CD4-positive, alpha-beta T cell treated with Interleukin-4 for 1 hour (primary cell): ENCODE results near the gene GRPEL1.

Experiments used
- DNase-seq, 2 donors: peaks; one replicate each; pipeline ENCODE4 v3.0.0-alpha.2; 2020 to 2022

GRPEL1 gene

DNA sequence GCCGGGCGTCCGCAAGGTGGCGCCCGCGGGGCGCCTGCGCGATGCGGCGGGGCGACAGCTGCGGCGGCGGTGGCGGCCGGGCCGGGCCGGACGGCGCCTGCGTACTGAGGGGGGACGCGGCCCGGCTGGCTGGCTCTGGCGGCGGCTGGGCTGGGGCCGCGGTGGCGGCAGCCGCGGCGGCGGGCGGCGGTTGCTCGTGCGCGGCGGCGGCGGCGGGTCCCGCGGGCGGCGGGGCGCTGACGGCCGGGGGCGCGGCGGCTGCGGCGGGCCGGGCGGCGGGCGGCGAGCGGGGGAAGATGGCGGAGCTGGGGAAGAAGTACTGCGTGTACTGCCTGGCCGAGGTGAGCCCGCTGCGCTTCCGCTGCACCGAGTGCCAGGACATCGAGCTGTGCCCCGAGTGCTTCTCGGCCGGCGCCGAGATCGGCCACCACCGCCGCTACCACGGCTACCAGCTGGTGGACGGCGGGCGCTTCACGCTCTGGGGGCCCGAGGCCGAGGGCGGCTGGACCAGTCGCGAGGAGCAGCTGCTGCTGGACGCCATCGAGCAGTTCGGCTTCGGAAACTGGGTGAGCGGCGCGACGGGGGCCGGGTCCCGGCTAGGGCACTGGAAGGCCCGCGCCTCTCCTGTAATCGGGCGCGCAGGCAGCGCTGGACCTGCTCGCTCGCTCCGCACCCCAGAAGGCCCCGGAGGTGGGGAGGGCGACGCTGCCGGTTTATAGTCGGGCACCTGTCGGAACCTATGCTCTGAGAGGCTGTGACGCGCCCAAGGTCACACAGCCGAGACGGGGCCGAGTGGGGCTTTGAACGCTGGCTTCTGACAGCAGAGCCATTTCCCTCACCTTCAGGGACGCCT, 24.4 kb downstream of the GRPEL1 start, which contains the start of gene TADA2B:
TSS of gene TADA2B (plus strand) at position 89 of the 853 bp plus-strand sequence. CDS start at position 297, 208 bp downstream.
- DNase-seq, result peak; percentile 61 to 65

DNA sequence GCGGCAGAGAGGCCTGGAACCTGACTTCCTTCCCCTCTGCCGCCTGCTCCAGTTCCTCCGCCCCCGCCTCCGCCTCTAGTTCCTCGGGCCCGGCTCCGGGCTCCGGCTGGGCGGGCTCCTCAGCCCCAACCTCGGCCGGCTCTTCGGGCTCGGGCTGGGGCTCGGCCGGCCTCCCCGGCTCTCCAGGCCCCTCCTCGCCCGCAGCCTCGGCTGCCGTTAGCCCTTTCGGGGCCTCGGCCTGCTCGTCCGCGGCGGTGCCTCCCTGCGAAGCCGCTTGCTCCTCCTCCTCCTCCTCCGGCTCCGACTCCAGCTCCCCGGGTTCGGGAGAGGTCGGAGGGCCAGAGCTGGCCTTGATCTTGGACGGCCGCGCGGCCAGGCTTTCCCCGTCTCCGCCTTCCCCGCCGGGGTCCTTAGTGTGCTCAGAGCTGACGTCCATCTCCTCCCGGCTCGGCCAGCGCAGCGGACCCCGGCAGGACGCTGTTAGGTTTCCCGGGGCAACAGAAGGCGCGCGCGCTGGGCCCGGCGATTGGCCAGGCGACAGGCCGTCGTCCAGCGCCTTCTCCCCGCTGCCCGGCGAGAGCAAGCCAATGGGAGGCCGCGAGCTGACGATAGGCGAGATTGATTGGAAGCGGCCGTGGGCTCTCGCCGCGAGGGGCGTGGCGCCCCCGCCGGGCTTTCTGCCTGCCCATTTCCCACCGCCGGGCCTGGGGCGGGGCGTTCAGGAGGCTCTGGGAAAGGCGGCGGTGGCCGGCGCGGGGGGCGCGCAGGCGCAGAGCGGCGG, 25.2 kb downstream of the GRPEL1 start:
- DNase-seq, result peak; percentile 95

DNA sequence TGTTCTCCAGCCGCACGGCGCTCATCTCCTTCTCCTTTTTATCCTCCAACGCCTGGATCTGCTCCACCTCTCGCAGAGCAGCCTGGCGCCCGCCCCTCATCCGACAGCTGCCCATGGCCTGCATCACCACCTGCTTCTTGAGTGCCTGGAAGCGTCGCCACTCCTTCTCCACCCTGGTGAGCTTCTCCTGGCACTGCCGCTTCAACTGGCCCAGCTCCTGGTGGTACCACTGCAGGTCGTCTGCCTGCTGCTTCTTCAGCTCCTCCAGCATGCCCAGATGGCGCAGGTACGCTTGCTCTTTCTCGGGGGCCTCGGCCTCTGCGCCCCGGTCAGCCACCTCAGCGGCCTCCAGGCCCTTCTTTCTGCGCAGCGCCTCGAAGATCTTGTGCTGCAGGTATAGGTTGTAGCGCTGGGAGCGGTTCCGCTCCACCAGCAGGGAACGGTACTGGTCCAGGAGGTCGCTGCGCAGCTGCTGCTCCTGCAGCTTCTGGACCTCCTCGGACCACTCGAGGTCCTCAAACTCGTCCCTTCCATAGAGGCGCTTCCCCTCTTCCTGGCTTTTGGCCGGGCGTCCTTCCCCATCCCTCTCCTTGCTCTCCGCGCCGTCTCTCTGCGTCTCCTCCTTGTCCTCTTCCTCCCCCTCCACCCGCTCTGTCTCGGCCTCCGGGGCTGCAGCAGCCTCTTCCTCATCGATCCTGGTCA, 25.9 kb downstream of the GRPEL1 start:
- DNase-seq, result no peak

DNA sequence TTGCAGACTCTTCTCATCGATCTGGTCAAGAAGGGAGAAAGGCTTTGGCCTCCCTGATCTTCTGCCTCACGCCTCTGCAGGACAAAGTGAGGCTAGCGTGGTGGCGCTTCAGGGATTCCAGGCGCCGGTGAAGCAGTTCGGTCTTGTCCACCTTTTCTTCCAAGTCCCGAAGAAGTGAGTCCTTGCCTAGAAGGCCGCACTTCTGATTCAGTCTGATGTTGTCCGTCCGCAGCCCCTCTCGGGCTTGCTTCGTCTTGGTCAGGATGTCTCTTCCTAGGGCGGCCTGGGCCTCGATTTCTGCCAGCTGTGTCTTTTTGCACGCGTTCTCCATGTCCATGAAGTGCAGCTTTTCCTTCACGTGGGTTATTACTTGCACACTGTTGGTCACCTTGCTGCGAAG, 26.6 kb downstream of the GRPEL1 start:
- DNase-seq, result no peak

DNA sequence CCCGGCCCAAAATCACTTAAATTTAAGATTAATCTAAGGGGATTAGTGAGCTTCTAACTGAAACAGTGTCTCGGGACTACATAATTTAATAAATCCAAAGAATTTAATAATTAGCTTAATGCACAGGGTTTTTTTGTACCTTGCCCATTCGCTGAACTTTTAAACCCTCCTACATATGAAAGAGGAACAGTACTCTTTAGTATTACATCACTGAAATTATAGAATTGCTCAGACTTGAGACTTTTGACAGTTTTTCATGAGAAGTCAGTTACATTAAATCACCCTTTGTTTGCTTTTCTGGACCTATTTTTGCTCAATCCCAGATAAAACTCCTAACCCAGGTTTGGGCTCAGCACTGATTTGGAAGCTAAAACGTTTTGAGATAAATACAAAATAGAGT, 27.1 kb downstream of the GRPEL1 start:
- no peak for DNase-seq

DNA sequence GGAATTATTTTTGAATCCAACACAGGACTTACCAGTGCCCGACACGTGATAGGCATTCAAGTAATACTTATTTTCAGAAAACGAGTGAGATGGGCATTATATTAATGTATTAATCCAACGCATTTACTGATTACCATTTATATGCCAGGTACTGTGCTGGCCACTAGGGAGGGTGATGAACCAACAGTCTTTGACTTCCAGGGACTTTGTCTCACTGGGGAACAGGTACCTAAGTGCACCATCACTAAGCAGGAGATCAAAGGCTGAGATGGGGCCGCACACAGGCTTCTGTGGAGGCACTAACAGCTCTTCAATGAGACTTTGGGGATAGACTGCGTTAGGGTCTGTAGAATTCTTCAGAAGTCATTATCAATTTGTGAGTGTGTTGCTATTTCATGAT, 30.4 kb downstream of the GRPEL1 start:
- peak in 1 of 2 donors; percentile 11 for DNase-seq

- no peak for DNase-seq
Observed at GRCh38 chr4:7034262-7035081, 33.4 kb downstream of the GRPEL1 start.

DNA sequence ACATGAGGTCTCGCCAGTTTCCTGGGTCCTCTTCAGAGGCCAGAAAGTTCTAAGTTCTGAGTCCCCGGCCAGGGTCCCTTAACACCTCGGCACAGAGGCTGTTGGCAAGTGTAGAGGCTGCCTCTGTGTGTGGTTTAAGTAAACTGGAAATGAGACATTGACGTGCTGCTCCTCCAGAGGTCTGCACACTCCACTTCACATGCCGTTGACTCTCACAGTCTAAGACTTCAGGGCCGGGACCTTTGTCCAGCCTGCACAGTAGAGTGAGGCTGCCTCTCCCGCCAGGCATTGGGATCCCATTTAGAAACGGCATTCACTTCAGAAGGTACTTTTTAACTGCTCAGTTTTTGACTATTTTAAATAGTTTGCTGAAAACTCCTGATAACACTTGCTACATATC, 35.3 kb downstream of the GRPEL1 start:
- DNase-seq, result no peak

DNA sequence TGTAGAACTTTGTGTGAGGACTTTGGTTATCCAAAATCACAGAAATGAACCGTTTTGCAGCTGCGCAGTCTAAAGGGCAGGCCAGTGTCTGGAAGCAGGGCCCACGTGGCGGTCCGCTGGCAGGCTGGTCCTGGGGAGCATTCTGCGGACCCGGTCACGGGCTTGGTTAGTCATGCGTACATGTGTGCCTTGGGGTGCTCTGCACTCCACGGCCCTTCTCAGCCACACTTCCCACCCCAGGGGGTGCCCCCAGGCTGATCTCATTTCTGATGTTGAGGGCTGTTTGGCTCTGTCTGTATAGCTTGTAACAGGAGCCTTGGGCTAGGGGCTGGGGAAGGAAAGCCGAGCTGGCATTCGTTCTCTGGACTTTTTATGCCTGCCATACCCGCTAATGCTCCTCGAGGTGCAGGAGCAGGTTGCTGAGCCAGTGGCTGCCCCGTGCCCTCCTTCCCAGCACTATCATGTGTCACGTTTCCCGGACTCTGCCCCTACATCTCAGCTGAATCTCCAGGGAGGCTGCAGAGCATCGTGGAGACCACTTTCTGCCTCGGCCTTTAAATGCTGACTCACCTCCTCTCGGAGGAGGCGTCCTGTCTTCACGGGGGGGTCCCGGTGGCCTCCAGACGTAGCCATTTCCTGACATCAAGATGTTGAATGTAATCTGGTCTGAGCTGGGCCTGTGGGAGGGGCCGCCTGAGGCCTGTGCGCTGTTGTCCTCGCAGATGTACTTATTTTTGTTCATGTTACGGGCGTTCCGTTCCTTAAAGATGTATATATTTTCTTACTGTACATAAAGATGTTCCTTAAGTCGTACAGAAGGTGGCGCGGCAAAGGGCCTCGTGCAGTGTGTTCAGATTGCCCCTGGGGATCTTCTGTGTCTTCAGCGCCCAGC, 36.1 kb downstream of the GRPEL1 start:
- DNase-seq, result no peak

- DNase-seq, result no peak
Observed at GRCh38 chr4:7030856-7031255, 37.0 kb downstream of the GRPEL1 start.

DNA sequence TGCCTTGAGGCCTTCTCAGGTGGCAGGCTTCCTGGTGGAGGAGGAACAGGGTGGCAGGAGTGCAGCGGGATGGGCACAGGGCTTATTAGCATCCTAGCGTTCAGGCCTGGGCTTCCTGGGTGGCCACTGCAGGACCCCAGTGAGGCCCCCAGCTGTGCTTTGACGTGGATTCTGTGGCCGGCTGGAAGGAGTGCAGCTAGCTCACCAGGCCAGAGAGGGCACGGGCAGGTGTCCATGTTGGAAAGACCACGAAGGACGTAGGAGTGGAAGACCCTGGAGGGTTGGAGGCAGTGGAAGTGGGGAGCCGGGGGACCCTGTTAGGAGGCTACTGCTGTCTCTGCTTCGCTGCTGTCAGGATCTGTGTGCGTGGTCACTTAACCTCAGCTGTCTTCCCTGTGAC, 37.9 kb downstream of the GRPEL1 start:
- no peak for DNase-seq

DNA sequence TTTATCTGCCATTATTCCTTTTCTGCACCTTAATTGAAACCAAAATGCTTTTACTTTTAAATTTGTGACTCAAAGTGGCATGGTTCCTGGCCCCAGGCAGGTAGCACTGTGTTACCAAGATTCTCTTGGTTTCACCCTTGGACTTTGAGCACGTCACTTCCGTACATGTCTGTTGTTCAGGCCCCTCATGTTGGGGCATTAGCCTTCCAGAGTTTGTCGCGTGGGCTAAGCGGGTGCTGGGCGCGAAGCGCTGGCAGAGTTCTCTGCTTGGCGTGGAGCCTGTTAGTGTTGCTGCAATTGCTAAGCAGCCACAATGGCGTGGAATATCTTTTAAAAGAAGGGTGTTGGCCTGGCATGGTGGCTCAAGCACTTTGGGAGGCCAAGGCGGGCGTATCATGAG, 38.7 kb downstream of the GRPEL1 start:
- no peak for DNase-seq

GRCh38 chr4:7027913-7028312, 40.0 kb downstream of the GRPEL1 start:
- DNase-seq, result no peak

- no peak for DNase-seq
Observed at GRCh38 chr4:7027284-7027683, 40.6 kb downstream of the GRPEL1 start.

DNA sequence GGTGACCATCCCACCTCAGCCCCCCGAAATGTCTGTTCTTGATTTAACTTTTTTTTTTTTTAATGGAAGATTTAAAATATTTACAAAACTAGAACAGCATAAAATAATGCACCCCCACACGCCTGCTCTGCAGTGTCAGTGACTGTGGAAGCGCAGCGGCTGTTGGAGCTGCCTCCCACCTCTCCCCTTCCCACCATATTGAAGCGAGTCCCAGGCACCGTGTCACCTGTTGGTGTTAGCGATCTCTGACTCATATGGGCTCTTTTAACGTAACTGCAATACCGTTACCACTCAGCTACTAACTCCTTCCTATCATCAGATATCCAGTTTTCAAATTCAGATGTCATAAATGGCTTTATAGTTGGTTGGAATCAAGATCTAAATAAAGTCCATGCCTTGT, 41.8 kb downstream of the GRPEL1 start:
- no peak for DNase-seq

GRCh38 chr4:7025040-7025602, 42.7 kb downstream of the GRPEL1 start:
- DNase-seq, result no peak

GRCh38 chr4:7024336-7024890, 43.5 kb downstream of the GRPEL1 start:
- no peak for DNase-seq

GRCh38 chr4:7023901-7024300, 44.0 kb downstream of the GRPEL1 start:
- DNase-seq, result no peak

- no peak for DNase-seq
Observed at GRCh38 chr4:7023486-7023885, 44.4 kb downstream of the GRPEL1 start.

DNA sequence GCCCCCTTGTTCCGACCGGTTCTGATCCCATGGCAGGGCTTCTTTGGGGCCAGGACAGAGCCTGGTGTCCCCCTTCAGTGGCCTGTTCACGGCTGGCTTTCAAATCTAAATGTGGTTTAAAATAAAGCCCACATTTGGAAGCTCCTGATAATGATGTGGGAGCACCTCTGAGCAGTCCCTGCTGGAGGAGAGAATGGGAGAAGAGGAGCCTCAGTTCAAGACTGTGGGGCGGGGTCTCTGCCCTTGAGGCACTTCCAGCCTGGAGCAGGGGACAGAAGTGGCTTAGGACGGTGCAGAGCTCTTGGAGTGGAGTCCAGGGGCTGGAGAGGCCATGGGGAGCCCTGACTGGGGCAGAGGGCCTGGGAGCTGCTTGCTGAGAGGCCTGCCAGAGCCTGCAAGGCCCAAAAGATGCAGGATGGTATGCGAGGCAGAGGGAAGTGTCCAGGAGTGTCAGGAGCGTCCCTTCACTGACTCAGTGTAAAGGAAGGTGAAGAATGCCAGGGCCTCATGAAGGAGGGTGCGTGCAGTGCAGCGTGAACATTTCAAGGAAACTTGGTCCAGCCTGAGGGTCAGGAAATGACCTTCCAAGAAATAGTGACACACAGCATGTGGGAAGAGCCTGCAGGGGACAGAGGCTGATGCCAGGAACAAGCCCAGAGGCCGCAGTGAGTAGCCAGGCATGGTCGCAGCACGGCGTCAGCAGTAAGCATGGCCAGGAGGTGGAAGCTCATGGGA, 45.8 kb downstream of the GRPEL1 start:
- DNase-seq, result no peak
